ENCODE data around the gene GAN. TPM values are rescaled to one million over a fixed set of nuclear protein-coding genes. Genes with fewer than 3 reads are reported as not detected.

Gene GAN
- total and polyA plus RNA-seq, 2 of the 4 experiments (the other 2 are of a cell fraction): 1.1 to 5.7 TPM

DNA sequence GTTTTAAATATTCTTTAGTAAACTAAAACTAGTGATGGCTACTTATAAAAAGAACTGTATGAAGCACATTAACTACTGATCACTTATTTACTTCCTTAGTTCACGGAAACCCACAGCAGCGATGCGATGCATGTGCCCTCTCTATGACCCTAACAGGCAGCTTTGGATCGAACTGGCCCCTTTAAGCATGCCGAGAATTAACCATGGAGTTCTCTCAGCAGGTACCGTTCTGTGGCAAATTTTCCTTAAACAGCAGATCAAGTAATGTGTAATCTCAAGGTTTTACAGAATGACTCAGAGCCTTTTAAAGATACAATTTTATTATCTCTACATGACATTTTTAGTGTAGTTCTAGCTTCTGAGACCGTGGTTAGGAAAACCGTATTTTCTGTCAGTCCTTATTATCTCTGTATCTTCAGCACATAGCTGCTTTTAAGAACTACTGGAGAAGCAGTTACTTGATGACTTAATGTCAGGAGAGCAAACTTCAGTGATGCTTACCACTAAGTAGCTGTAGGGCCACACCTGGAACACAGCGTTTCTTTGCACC is 43.0 kb downstream of the GAN start:
- no TSS peak for BruUV-seq (replicated peaks)
- DNase-seq (no peak), ATAC-seq (ENCODE audit: low read depth) (no peak)
- Histone ChIP-seq H2AK9ac (replicated peaks; ENCODE audit: low read depth, low read length, poor library complexity) (no peak overlapping the region), H4K5ac (ENCODE audit: low read depth, low read length) (no peak overlapping the region), H4K20me1 (ENCODE audit: insufficient read depth, low read length) (0 out of 2 replicates have a peak, but pooled peaks cover 2% of the 10 kb centered on the region), H3K9me1 (ENCODE audit: insufficient read depth, low read length) (no peaks in the 10 kb centered on the region), H3K23ac (ENCODE audit: low read depth, low read length) (no peak overlapping the region), H3K4me2 (ENCODE audit: low read depth, low read length) (no peak overlapping the region), H2AK5ac (ENCODE audit: low read depth, low read length) (no peak overlapping the region), H3K27ac (ENCODE audit: insufficient read depth, low read length) (no peak overlapping the region), H3K36me3 (ENCODE audit: control insufficient read depth, insufficient read depth, low read length) (peaks cover 8% of the 10 kb centered on the region), H3K56ac (ENCODE audit: extremely low read depth, insufficient read depth, low read length) (no peak overlapping the region), H2BK15ac (ENCODE audit: low read depth, low read length) (no peak overlapping the region), H3K9me3 (ENCODE audit: control insufficient read depth, insufficient read depth, low read length) (no peaks in the 10 kb centered on the region), H2AFZ (replicated peaks; ENCODE audit: low read length, poor library complexity) (no peak overlapping the region), H2BK5ac (ENCODE audit: low read depth, low read length, poor library complexity, severe bottlenecking) (no peak overlapping the region), H3K9ac (ENCODE audit: low read depth, low read length) (no peak overlapping the region), H3K79me1 (ENCODE audit: low read depth in 1 of 2, low read length in 2 of 2) (no peaks in the 10 kb centered on the region; a peak in 1 of 4 replicates), H3K4ac (ENCODE audit: low read depth, low read length) (no peak overlapping the region), H2BK120ac (ENCODE audit: low read depth, low read length) (no peak overlapping the region), H2BK20ac (ENCODE audit: low read depth, low read length) (no peak overlapping the region), H3K18ac (ENCODE audit: low read depth, low read length) (no peak overlapping the region), H4K91ac (ENCODE audit: insufficient read depth, low read depth, low read length) (no peak overlapping the region), H4K8ac (ENCODE audit: low read depth in 2 of 2, low read length in 2 of 2) (no peak overlapping the region), H3K14ac (replicated peaks; ENCODE audit: low read depth, low read length) (no peak overlapping the region), H3K4me3 (ENCODE audit: insufficient read depth, low read depth, low read length) (no peak overlapping the region), H3K4me1 (ENCODE audit: control insufficient read depth, insufficient read depth, low read length) (no peaks in the 10 kb centered on the region), H3K27me3 (ENCODE audit: control insufficient read depth, insufficient read depth, low read length) (no peaks in the 10 kb centered on the region)
- WGBS, 2 experiments (ENCODE audit: extremely low coverage in 2 of 2, insufficient read length in 1 of 2): 100% methylated on average over 2 of the region's 9 CpGs; no CpG with 5 or more reads in 1 of the 2 experiments
- TF ChIP-seq MXI1 (IDR thresholded peaks at IDR 0.05; ENCODE audit: borderline replicate concordance, low read depth, low read length): no peak
- TF ChIP-seq RCOR1 (IDR thresholded peaks at IDR 0.05; ENCODE audit: insufficient replicate concordance, low read length): no peak
- TF ChIP-seq, protein P1, sequence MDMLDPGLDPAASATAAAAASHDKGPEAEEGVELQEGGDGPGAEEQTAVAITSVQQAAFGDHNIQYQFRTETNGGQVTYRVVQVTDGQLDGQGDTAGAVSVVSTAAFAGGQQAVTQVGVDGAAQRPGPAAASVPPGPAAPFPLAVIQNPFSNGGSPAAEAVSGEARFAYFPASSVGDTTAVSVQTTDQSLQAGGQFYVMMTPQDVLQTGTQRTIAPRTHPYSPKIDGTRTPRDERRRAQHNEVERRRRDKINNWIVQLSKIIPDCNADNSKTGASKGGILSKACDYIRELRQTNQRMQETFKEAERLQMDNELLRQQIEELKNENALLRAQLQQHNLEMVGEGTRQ (IDR thresholded peaks at IDR 0.05; ENCODE audit: low read depth, low read length): no peak
- no peak for TF ChIP-seq RAD21 (IDR thresholded peaks at IDR 0.05; ENCODE audit: low read length)
- TF ChIP-seq BHLHE40 (IDR thresholded peaks at IDR 0.05; ENCODE audit: low read depth, low read length): no peak
- TF ChIP-seq, protein P2, sequence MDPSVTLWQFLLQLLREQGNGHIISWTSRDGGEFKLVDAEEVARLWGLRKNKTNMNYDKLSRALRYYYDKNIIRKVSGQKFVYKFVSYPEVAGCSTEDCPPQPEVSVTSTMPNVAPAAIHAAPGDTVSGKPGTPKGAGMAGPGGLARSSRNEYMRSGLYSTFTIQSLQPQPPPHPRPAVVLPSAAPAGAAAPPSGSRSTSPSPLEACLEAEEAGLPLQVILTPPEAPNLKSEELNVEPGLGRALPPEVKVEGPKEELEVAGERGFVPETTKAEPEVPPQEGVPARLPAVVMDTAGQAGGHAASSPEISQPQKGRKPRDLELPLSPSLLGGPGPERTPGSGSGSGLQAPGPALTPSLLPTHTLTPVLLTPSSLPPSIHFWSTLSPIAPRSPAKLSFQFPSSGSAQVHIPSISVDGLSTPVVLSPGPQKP (IDR thresholded peaks at IDR 0.05; ENCODE audit: borderline replicate concordance, low read depth, low read length): no peak
- TF ChIP-seq RFX5 (IDR thresholded peaks at IDR 0.05; ENCODE audit: low read depth, low read length): no peak
- TF ChIP-seq MAFK (IDR thresholded peaks at IDR 0.05; ENCODE audit: low read depth, low read length): no peak
- no peak for TF ChIP-seq NFE2L2 (IDR thresholded peaks at IDR 0.05; ENCODE audit: low read depth, low read length)
- TF ChIP-seq, protein P3, sequence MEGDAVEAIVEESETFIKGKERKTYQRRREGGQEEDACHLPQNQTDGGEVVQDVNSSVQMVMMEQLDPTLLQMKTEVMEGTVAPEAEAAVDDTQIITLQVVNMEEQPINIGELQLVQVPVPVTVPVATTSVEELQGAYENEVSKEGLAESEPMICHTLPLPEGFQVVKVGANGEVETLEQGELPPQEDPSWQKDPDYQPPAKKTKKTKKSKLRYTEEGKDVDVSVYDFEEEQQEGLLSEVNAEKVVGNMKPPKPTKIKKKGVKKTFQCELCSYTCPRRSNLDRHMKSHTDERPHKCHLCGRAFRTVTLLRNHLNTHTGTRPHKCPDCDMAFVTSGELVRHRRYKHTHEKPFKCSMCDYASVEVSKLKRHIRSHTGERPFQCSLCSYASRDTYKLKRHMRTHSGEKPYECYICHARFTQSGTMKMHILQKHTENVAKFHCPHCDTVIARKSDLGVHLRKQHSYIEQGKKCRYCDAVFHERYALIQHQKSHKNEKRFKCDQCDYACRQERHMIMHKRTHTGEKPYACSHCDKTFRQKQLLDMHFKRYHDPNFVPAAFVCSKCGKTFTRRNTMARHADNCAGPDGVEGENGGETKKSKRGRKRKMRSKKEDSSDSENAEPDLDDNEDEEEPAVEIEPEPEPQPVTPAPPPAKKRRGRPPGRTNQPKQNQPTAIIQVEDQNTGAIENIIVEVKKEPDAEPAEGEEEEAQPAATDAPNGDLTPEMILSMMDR (conservative IDR thresholded peaks at IDR 0.05; ENCODE audit: low read depth, low read length): no peak
- TF ChIP-seq POLR2A (IDR thresholded peaks at IDR 0.05; ENCODE audit: low read depth, low read length): no peak
- no peak for TF ChIP-seq MAZ (IDR thresholded peaks at IDR 0.05; ENCODE audit: borderline replicate concordance, low read depth, low read length)
- TF ChIP-seq CEBPB (IDR thresholded peaks at IDR 0.05; ENCODE audit: low read depth, low read length): no peak
- TF ChIP-seq SMC3 (IDR thresholded peaks at IDR 0.05; ENCODE audit: low read depth, low read length): no peak
- no peak for TF ChIP-seq CHD1 (IDR thresholded peaks at IDR 0.05; ENCODE audit: low read depth, low read length)
- POLR2A ChIA-PET (ENCODE audit: unreplicated experiment): no interaction called here
- in situ Hi-C loops (cut with MboI; ENCODE audit: low sequenced_read_pairs) (no loop called here), dilution Hi-C loops (cut with HindIII; ENCODE audit: low sequenced_read_pairs, unreplicated experiment) (no loop called here), intact Hi-C loops (cut with micrococcal nuclease) (no loop called here)
- CTCF ChIA-PET: no interaction called here

Data from IMR-90 (cell line).